HT-29 (cell line): ENCODE results near the gene AFF3. TPM values are rescaled to one million over a fixed set of nuclear protein-coding genes. Genes with fewer than 3 reads are reported as not detected.

Source experiments
- DNase-seq: peaks from one replicate; pipeline ENCODE4 v3.0.0-alpha.2; 2015; ENCODE audit warnings: low spot score
- total RNA-seq: library from RNA; depleted of rRNA; stranded (reverse); fragments of >200 nt; shearing (Covaris generic); gene quantifications from 2 replicates; pipeline ENCODE4 v1.2.3, GENCODE V29; 2014

The AFF3 gene
- total RNA-seq, 1 experiment from 2014 or later, result not detected

DNA sequence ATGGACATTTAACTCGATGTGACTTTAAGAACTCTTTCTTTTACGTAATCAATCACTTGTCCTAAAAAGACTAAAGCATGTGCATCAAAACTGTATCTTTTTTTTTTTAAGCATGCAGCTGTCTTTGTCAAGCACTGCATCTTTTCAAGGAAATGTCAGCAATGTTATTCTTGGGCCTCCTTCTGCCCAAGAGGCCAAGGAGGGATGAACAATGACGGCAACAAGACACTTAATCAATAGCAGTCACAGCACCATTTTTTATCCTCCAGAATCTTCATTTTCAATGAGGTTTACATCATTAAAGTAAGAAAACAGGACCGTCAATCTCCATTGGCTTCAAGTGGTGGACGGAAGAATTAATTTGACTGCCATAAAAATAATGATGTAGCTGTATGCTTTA lies 253.8 kb downstream of the AFF3 start:
- no peak for DNase-seq

DNA sequence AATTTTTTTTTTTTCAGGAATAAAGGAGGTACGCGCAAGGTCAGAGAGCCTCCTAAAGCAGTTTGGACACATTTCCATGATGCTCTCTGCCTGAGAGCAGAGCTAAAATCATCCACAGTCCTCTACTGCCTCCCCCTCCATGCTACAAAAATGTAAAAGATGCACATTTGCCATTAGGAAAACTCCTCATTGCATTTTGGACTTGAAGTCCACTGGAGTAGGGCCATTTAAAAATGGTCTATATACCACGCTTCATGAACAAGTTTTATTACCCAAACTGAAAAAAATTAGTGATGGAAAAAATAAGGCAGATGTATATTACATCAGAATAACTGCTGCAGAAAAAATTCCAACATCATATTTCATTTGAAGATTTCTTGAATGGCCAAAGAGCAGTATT lies 256.0 kb downstream of the AFF3 start:
- no peak for DNase-seq

DNA sequence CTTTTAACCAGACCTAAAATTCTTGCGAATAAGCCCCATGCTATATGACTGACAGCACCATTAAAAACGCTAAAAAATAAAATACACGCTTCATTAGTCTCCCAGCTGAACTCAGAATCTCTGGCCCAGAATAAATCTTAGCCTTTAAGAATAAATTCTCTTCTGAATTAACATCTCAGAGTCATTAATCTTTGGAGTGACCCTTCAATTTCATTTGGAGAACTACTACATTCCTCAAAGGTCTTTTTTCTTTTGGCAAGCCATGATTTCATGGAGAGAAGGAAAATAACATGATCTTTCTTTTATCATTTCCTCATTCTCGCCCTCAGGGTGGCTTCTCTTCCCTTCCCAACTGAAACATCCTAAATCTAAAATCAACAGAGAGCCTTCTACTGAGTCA lies 259.0 kb downstream of the AFF3 start:
- DNase-seq, result no peak

DNA sequence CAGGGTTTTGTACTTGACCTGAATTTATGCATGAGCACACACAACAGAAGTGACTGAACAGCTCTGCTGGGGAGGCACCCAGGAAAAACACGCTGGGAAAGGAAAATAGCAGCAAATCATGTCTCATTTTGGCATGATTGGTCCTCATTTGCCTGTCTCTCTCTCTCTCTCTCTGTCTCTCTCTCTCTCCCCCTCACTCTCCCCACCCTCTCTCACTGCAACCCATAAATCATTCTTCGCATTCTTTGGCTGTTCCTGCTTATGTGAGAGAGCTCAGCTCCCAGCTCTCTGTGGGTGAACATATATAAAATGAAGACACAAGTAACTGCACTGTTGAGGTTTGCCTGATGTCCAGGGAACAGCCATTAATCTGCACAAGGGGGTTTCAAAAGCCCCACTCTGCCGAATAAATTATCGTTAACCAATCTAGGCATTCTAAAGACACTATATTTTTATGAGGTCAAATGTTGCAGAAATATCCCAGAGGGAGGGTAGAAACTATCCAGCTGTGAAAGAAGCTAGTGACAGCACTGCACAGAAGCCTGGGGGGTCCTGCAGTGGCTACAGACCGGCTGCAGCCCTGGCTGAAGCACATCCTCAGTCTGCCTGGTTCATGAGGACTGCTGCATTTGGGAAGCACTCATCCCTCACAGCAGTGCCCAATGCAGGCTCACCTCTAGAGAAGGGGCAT lies 260.3 kb downstream of the AFF3 start:
- no peak for DNase-seq

DNA sequence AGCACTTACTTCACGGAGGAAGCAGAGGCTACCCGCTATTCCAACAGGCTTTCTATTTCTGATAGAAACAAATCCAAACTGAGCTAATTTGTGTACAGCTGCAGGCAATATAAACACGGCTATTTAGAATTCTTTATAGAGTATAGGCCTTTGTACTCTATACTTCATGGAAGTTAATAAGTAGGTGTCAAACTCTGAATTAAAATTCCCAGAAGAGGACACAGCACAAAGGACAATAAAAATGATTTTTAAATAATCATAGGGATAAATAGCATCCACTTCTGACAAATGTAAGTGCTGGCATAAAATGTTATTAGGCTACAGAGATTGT lies 261.5 kb downstream of the AFF3 start:
- no peak for DNase-seq

DNA sequence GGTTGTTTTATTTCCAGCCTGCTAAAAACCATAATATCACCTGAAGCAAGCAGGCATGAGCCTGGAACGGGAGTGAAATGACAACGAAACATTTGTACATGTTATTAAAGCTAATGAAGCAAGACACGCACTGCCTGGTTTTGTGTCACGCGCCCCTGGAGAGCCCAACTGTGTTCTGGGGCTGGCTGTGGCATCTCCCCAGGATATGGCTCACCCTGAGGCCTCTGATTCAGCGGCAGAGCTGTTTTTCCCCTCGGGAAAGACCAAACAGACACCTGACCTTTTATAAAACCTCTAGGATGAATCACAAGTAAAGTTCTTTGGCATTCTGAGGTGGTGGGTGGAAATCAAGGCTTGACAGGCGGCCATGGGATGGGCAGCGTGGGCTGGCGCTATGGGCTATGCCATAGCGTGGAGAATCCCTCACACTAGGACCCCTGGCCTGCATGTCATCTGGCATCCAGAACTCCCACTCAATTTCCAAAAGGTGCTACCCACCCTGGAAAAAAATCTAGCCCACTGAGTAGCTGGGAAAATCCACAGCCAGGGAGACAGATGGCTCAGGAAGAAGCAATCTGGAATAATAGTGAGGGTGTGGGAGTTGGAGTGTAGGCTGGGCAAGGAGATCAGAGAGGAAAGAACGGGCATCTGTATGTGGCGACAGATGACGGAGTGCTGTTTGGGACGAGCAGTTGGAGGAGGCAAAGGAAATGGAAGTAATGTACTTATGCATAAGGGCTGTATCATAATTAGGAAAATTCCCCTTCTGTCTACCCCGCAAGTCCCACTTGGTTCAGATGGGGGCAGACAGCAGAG lies 262.0 kb downstream of the AFF3 start:
- no peak for DNase-seq

DNA sequence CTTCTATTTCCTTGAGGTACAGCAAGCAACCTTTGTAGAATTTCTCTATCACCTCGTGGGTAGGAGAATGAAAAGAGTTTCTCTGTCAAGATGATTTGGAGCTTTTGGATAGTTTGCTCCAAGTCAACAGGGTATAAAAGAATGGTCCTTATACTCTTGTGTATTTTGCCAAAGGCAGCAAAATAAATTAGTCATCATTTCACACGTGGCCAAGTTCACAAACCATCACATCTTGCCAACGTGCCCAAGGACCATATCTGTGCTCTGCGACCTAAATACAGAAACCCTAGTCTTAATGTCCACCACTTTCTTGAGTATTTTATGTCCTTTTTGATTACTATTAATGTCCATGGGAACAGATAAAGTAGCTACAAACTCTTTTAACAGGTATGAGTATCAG lies 262.9 kb downstream of the AFF3 start:
- DNase-seq, result no peak

DNA sequence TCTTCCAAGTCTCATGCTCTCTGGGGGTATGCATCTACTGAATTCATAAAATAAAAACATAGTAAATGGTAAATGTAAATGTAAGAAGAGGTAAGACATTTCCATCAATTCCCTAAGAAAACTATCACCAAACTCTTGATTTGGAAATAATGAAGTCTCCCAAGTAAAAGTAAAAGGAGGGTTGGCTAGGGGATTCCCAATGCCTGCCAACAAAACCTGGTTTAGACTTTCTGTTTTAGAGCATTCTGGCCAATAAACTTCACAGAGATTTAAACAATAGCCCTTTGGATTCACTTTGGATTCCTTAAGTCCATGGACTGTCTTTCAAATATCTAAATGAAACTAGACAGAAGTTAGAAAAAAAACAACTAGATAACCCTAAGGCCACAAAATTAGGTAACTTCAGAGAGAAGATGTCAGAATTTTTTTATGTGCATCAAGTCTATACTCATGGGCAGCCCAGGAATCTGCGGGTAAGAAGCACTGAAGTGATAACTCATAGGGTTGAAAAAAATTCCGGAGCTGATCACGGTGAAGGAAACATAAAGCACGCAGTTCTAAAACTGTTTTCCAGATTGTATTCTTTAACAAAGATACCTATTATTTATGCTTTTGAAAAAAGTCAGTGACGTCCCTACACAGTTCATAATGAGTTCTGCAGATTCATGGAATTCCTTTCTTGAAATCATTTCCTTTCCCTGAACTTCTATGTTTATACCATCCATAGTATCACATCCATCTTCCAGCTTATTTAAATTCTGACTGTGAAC lies 263.6 kb downstream of the AFF3 start:
- DNase-seq, result no peak

DNA sequence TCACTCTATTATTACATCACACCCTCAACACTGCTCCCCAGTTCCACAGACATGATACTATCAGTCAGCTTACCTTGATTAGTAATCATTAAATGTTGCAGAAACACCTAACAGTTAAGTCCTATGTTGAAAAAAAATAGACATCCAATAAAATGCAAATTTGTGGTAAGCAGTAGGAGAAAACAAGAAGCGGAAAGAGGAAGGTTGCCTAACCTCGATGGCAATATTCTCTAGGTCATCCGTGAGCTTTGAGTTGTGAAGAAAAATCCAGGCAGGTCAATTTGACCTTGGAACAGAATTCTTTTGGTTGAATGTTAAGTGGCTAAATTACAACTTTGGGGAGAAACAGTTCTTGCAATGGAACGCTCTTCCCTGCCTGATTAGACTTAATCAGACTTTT lies 264.4 kb downstream of the AFF3 start:
- DNase-seq, result no peak

DNA sequence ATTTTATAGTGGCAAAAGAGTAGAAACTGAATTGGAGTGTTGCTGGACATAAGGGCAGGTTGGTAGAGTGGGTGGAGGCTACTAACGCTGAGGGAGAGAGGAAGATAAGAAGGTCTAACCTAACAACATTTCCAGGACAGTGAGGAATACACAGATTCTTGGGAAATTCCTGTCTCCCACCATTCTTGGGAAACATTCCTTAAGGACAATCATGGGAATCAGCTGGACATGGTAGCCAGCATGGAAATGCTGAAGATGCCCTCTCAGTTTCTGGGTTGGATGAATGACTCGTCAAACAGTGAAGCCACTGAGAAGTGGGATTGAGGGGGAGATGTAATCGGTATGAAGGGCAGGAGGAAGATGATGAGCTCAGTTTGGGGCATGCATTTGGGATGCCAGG lies 265.4 kb downstream of the AFF3 start:
- no peak for DNase-seq

DNA sequence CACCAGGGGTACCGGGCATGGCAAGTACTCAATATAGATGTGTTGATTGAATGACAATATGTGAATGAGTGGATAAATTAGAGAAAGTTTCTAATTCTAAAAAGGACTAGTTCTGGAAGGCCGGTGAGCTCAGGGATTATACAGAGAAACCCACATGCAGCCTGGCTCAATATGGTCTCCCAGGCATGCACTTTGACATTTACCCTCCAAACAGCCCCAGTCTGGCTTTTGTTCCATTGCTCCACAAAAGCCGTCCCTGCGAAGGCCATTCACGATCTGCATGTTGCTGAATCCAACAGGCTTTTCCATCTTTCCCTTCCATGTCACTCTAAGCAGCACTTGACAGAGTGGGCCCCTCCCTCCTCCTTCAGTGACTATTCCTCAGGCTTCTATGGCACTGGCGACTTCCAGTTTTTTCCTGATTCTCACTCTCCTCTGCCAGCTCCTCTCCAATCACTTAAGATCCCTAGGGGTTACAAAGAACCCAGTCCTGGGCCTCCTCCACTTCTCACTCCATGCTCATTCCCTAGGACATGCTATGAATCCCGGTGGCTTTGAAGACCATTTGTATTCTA lies 266.7 kb downstream of the AFF3 start:
- no peak for DNase-seq

DNA sequence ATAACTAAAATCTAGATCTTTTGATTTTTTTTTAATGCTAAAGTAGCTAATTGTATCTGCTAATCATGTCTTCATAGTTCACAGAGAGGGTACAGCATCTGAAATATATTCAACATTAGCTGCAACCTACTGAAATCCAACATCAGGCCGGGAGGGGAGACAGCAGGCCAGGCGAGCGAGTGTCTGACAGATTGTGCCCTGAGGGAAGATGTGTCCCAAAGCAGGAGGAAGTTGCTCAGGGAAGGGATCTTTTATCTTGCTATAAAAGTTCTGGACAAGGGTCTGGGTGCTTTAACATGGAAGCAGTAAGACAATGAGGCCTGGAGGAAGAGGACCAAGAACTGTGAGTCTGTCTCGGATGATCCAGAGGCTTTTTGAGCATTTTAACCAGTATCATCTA lies 274.1 kb downstream of the AFF3 start:
- DNase-seq, result no peak

DNA sequence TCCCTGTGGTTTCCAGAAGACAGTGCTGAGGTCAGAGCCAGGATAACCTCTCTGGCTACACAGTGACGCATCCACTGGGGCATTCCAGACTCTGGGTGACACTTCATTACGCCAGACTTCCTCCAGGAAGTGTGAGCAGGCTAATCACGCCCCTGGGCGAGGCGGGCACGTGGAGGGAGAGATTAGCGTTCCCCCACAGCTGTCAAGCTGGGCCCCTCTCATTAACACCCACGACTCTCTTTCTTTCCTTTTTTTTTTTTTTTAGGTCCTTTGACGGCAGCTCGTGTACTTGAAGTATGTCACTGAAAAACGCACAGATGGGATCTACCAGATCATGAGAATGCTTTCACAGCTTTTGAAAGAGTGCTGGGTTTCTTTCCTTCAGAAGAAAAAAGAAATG lies 274.6 kb downstream of the AFF3 start:
- no peak for DNase-seq

DNA sequence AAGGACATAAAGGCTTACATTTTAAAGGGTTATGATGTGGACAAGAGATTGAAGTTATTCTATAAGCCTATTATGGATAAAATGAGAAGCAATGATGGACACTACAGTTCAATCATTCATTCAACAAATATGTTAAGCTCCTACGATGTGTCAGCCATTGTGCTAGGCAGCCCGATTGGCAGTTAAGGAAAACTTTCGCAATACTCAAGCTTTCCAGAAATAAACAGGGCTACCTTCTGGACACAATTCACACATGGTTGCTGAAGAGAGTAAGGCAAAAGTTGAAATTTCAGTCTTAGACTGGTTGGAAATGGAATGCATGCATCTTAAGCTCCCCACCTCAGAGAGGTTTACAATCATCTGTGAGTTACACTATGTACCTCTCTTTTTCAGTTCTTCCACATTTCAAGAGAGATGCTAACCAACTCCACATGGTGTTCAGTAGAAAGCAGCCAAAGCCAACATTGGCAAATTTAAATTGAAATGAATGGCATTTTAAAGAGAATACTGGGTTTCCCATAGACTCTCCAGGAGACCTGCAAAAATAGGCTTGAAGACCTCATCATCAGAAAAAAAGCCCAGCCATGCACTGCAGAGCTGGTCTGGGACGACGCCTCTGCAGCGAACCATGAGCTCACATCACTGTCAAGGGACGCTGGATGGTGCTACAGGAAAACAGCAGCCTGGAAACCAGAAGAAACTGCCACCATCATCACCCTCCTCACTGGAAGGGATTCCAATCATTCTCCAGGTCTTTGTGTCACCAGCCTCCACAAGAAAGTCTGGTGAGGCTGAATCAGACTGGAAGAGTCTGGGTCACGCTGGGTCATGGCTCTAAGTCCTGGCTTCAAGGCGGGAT lies 276.3 kb downstream of the AFF3 start:
- no peak for DNase-seq

DNA sequence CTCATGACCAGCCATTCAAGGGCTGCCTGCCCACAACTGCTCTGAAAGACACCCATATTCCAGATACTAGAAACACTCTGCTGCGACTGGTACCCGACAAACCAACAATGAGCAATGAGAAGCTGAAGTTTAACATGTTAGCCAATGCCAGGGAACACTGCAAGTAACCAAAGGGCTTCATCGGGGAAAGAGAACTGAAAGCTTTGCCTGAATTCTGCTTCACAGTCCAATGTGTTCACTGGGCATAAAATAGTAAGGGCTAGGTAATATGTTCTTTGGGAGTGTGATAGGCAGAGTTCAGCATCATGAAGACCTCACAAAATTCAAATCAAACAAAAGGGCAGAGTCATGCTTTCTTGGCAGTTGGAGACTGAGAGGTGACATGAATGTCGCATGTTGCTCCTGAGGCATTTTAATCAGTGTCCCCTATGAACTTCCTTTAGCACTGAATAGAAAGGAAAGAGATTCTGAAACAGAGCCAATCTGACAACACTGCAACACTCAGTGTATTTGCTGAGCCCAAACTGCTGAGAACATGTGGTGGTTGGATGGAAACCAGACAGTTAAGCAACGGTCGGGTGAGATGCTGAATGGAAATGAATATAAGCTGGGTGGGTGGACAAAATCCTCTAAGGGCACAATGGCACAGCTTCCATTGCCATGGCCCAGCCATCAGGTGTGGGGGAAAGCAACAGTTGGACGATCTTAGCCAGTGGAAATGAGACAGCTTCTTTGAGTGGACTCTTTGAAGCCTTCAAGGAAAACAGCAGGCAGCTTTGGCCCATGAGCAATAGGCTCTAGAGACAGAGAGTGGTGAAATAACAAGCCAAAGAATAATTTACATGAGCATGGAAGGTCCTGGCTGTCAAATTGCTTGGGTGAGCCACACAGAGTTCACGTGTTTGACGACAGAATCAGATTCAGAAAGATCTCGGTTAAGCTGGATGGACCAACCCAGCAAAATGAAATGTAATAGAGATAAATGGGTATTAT lies 277.5 kb downstream of the AFF3 start:
- no peak for DNase-seq

DNA sequence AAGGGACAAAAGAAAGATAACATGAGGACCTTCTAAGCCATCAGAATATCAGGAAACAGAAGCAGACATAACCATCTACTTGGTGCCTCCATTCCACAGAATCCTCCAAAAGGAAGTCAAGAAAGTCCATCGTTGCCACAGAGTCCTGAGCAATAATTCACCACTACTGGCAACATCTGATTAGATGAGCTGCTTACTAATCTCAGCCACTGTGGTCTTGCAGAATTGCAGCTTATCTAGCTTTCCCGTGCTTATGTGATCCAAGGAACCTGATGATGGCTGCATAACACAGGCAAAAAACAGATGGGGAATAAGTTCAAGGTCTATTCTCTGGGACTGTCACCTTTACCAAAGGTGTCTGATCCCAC lies 278.5 kb downstream of the AFF3 start:
- no peak for DNase-seq

DNA sequence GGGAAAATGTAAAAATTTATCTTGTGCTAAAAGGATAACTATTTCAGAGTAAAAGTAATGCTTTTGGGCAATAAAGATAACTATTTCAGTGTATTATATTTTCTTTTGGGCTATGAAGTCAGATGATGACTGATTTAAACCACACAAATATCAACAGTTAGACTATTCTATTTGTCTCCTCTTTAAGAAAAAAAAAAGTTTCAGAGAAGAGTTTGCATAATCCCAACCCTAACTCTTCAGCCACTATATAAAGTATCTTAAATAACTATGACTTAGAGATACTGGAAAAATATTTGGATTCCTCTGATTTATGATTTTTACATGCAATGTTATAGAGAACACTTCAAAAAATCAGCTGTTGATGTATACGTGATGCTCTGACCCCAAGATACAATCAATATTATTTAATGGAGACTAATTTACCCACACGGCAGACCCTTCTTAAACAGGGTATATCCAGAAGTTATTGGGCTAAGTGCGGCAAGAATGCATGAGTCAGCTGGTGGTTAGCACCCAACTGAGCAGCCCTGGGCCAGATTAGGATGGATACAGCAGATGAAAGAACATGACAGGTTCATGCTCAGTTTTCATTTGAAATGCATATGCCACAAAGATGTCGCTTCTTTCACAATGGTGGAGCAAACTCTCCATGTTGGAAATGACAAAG lies 279.0 kb downstream of the AFF3 start:
- DNase-seq, result no peak

DNA sequence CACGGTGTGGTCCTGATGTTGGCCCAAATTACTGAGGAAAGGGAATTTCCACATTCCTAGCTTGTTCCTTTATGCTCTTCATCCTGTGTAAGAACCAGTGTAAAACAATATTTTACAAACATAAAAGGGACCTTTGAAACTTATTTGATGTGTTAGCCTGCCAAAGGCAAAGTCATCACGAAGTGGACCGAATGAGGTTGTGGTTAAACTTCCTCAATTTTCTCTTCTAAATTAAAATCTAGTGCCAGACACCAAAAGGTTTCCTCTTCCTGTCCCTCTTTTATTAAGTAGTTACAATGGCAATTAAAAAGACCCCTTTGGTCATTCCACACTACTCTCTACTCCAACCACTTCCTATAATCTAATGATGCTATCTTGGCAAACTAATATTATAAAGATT lies 279.8 kb downstream of the AFF3 start:
- DNase-seq, result no peak

DNA sequence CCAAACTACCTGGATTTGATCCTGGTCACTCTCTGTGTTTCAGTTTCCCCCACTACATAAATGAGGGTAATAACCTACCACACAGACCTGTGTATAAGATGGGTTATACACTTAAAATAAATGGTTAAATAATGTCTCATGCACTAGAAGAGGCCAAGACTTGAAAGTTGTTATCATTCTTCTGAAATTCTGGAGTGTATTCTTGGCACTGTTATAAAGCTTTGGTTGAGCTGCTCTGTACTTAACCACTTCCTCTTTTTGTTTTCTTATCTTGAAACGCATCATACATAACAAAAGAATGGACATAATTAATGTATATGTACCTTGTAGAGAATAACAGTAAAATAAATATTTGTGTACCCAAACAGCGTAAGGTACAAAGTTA lies 281.0 kb downstream of the AFF3 start:
- DNase-seq, result no peak
